ENCODE measurements around the gene FNIP1.
"Not testable (repeated sequence)": the region's sequence is repeated elsewhere in the genome, so short reads cannot be mapped to it uniquely, and the experiment has no call there.

FNIP1 gene

DNA sequence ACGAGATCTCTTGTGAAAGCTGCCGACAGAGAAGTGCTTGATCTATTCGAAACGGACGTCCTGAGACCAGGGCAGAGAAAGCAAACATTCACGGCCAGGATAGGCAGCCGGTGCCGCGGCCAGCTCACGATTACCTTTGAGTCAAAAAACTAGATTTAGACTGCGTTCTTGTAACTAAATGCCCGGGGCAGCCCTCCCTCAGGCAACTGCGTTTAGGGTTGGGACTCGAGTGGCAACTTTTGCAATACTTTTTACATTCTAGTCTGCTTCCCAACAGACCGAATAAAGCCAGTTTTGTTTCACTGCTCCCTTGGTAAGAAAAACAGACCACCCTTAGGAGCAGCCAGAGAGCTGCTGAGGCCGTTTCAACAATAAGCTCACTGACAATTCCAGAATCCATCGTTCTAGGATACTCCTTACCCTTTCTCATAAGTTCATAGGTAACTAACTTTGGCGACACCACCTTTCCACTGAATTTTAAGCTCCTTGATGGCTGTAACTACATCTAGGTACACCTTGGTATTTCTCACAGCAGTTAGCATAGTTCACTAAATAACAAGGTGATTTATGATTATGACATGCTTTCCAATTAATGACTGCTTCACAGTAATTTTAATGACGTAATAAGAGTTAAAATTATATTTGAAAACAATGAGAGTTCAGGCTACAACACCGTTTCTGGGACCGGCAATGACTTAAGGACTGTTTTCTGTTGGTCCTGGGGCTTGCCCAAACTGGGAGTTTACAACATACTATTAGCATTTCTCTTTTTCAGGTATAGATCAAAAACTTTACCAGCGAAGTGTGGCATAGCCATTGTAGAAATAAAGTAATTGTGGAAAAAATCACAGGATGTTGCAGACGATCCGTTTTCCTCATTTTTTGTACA, 160.9 kb downstream of the FNIP1 start:
- no peak for DNase-seq

DNA sequence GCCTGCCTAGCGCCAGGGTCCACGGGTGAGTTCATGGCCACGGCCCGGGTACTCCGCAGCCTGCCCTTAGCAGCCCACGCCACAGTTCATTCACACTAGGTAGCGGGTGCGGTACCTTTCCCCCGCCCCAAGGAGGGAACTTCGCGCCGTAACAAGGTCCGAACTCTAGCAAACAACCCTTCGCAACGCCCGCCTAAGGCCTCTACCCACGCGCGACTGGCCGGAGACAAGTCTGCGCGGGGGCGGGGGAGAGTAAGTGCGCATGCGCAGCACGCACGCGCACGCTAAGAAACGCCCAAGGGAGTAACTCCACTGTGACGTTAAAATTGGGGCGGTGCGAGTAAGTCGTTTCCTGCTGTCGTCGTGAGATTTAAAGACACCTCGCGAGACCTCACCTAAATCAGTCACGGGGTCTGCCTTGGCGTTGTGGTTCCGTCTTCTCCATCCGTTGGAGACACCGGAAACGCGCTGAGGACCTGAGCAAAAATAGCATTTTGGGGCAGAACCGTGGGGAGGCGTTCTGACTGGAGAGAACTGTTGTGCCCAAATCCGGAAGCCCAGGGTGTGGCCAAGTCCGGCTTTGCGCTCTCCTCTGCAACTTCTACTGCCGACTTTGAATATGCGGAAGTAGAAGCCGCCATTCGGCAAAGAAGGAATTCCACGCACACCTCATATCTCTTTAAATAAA, 161.7 kb downstream of the FNIP1 start, which contains the start of gene RAPGEF6:
Gene RAPGEF6 (minus strand): TSS at position 234 of the 688 bp plus-strand sequence. CDS start 199 bp downstream, at position 35.
- peak; percentile 94 for DNase-seq

DNA sequence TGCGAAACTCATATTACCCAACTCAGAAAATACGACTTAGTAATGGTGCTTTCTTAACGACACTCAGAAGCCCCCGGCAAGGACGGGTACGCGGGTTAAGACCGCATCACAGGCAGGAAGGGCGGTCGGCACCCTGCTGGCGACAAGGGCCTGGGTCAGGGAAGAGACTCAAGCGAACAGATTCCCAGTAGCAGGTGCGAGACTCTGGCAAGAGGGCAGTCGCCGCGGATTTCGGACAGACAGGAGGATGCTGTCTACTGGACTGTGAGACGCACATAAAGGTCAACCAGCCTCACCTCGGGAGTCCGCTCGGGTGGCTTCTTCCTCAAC, 162.2 kb downstream of the FNIP1 start:
- no peak for DNase-seq

DNA sequence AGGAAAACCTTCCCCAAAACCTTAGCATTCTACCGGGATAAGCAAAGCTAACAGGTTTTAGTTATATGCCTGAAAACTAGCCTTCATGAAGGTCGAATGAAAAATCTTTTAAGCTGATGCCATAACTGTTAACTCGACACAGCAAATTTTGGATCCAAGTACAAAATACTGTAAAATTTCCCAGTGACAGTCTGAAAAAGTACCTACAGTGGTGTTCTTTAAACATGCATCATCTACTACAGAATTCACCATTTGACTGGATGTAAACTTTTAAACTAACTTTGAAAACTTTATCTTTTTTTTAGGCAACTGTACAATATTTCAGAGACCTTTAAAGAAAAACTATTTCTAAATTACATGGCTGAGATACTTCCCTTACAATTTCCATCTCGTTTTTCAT, 162.6 kb downstream of the FNIP1 start:
- DNase-seq: no peak

DNA sequence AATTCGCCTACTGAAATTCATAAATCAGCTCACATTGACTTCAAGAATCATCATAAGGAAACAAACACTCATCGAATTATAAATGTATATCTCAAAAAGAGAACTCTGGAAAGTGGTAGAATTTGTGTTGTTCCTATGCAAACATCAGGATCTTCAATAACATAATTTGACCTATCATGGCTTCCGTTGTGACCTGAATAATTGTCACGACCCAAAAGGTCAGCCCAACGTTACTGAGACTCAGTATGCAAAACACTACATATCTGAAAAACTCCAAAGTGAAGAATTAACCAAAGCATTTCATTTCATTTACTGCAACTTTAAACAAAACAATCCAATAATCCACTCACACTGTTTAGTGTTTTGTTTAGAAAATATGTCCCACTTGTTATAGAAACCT, 163.0 kb downstream of the FNIP1 start:
- DNase-seq: no peak

DNA sequence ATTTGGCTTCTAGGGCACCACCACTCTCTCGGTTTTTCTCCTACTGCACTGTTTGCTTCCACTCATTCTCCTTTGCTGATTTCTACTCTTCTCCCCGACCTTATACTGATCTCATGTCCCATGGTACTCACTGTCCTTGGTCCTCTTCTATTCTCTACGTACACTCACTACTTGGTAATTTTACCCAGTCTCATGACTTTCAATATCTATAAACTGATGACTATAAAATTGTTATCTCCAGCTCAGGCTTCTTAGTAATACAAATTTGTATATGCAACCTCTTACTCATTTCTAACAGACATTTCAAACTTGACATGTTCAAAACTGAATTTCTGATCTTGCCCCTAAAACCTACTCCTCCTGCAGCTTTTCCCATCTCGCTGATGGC, 165.9 kb downstream of the FNIP1 start:
- DNase-seq: no peak

DNA sequence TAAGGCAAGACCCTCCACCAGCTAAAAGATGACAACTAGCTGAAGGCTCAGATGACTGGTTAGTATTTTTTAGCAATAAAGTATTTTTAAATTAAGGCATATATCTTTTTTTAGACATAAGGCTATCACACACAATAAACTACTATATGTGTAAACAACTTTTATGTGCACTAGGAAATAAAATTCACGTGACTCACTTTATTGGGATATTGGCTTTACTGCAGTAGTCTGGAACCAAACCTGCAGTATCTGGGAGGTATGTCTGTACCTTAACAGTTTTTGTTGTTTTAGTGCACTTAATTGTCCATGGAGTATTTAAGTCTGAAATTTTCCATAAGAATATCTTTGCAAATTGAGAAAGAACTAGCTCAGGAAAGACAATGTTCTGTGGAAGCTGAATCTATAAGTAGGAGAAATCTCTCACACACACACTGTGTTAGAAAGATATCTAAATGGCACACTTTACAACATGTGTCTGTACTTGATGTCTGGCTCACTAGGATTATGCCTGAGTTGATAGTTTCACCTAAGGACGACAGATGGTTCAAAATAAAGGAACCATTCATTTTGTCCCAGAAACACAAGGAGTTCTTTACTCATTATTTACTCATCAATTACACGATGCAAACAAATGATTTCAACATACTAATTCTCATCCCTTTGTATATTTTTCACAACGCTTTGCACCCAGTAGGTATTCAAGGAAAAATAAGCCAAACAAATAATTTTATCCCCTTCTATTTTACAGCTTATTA, 166.4 kb downstream of the FNIP1 start:
- DNase-seq: no peak

DNA sequence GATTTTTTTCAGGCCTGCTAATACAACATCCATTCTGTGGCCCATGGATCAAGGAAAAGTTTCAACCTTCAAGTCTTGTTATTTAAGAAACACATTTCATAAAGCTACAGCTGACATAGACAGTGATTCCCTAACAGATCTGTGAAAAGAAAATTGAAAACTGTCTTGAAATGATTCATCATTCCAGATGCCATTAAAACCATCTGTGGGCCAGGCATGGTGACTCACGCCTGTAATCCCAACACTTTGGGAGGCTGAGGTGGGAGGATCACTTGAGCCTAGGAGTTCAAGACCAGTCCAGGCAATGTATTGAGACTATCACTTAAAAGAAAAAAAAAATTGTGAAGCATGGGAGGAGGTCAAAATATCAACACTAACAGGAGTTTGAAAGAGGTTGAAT, 167.8 kb downstream of the FNIP1 start:
- DNase-seq: no peak

DNA sequence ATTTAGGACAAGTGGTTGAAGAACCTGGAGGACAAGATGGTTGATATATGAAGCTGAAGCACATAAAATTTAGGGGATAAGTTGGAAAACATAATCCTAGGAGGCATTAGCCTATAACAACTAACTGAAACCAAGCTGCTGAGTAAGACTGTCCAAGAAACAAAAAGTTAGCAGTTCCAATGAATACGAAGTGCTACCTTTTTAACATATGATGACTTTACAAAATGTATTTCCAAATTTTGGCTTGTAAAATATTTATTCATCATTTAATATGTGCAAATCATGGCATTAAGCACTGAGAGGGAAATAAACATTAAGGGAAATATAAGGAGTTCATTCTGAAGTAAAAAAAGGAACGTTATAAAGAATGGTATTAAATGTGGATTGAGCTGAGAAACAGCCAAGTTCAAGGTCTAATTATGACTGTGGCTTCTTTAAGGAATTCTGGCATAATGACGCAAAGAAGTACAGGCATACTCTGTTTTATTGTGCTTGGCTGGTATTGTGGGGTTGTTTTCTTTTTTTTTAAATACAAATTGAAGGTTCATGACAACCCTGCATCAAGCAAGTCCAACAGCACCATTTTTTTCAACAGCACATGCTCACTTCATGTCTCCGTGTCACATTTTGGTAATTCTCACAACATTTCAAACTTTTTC, 169.5 kb downstream of the FNIP1 start:
- no peak for DNase-seq

DNA sequence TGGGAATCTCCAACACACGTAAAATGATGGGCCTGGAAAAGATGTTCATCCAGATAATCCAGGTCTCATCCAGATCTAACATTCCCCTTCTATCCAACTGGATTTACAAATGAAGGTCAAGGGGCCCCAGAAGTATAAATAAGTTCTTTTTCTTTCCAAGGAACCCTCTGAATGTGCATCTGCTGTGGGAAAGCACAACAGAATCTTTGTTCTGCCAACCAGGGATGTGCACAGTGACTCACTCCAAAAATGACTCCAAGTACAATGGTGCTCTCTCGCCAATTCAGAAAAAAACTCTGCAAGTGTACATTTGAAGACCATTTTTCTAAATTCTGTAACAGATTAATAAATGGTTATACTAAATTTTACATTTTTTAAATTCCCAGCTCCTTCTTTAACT, 174.2 kb downstream of the FNIP1 start:
- no peak for DNase-seq

DNA sequence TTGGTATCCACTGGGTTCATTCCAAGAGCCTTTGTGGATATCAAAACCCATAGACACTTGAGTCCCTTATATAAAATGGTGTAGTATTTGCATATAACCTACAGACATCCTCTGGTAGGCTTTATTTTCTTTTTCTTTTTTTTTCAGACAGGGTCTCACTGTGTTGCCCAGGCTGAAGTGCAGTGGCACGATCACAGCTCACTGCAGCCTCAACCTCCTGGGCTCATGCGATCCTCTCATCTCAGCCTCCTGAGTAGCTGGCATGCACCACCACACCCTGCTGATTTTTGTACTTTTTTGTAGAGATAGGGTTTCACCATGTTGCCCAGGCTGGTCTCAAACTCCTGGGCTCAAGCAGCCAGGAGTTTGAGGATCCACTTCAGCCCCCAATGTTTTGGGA, 175.7 kb downstream of the FNIP1 start:
- not testable (repeated sequence) for DNase-seq

DNA sequence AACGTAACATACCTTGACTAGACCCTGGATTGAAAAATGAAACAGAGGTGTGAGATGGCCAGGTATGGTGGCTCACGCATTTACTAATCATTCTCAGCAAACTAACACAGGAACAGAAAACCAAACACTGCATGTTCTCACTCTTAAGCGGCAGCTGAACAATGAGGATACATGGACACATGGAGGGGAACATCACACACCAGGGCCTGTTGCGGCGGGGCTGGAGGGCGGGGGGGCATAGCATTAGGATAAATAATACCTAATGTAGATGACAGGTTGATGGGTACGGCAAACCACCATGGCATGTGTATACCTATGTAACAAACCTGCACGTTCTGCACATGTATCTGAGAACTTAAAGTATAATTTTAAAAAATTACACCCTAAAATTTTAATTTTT, 177.7 kb downstream of the FNIP1 start:
- no peak for DNase-seq

DNA sequence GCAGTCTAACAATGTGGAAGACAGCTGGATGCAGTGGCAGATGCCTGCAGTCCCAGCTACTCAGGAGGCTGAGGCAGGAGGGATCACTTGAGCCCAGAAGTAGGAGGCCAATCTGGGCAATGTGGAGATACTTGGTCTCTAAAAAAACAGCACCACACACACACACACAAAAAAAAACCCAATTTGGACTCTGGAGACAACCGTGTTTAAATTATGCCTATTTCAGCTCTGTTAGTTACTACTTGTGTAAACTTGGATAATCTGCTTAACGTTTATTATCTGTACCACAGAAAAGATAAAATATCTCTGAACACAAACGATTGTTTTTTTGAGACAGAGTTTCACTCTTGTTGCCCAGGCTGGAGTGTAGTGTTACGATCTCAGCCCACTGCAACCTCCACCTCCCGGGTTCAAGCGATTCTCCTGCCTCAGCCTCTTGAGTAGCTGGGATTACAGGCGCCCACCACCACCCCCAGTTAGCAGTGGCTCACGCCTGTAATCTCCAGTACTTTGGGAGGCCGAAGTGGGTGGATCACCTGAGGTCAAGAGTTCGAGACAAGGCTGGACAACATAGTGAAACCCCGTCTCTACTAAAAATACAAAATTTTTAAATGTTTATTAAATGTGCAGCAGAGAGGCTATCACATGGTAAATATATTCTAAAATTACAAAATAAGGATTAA, 179.5 kb downstream of the FNIP1 start:
- no peak for DNase-seq

DNA sequence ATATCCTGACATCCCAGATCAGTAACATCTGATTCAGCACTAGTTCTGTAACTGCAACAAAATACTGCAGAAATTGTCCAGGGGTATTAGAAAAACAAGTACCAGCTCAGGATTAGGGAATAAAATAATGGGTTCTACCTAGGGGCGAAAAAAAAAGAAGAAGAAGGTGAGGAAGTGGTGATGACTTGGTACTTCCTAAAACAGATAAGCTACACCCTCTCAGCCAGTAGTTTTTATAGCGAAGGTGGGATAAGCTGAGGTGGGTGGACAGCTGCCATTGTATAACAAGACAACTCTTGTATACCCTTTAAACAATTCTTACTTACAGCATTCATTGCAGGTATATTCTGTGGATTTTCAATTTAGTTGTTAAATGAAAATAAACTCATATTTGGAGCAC, 180.9 kb downstream of the FNIP1 start:
- DNase-seq: no peak

DNA sequence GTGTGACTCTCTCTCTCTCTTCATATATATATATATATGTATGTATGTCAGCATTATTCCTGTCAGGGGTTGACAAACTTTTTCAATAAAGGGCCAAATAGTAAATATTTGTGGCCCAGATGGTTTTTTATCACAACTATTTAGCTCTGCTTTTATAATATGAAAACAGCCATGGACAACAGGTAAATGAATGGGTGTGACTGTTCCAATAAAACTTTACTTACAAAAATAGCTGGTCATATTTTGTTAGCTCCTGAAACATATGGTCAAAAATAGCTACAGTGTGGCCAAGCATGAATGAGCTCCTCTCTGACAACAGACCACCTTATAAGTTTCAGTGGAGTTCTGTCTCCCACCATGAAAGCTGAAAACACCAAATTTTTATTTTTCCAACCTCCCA, 183.4 kb downstream of the FNIP1 start:
- no peak for DNase-seq

DNA sequence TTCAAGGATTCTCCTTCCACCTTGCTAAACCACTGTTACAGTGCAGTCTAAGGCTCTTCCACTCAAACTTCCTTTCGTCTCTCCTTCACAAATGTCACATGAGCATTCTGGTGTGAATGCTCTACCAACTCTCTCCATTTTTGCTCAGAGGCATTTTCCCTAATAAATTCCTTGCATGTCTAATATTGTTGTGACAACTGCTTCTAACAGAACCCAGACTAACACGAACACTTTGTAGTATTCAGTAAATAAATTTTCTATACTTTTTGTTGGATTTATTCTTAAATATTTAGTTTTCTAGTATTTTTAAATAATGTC, 185.8 kb downstream of the FNIP1 start:
- no peak for DNase-seq

DNA sequence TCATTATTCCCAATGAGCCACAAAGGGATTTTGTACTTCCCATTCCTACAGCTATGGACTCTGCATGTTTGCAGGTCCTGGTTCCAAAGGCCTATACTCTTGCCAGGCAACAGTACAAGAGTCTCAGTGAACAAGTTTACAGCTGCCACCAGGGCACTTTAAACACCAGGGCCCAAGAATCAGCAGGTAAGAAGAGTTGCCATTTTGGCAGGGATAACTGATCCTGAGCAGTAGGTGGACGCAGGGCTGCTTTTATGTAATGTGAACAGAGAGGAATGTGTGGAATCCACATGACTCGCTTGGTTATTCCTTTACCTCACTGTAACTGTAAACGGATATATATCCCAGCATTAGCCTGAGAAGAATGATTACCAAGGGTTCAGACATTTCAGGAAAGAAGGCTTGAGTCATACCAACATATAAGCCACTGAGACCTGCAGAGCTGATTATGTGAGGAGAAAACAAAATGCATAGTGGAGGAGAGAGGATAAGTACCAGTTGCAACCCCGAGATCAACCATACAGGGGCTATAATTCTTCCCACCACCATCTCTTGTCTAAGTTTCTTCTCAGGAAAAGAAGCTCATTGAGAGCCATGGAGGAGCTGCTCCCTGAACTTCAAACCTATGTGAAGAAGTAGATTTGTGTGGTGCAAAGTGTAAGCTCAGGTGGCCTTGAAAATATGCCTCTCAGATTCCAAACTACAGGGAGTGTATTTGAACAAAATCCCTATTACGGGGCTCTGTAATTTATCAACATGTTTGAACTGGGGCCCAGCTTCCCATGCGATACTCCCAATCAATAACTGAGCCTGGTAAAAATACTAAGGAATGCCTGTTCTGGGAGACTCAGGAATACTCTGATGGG, 186.4 kb downstream of the FNIP1 start:
- DNase-seq: no peak

DNA sequence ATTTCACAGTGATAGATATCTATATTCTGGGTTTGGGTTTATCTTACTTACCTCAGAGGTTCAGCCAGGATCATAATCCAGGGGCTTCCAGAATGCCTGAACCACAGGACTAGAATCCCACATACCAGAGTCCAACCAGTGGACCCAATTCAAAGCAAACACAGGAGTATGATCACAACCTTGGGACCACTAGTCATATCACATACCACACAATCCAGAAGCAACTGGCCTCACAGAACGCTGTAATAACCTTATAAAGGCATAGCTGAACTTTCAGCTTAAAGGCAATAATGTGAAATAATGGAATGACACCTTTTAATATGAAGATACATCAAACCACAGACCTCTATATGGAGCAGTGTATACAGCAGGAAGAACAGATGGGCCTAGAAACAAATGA, 187.0 kb downstream of the FNIP1 start:
- DNase-seq: no peak

DNA sequence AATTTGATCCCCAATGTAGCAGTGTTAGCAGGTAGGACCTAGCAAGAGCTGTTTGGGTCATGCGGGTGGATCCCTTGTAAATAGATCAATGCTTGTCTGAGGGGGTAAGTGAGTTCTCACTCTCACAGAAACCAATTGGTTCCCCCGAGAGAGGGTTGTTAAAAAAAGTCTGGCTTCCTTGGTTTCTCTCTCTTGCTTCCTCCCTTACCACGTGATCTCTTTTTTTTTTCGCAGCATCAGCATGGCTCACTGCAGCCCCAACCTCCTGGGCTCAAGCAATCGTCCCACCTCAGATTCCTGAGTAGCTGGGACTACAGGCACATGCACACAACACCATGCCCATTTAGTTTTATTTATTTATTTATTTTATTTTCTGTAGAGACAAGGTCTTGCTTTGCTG, 188.2 kb downstream of the FNIP1 start:
- no peak for DNase-seq

DNA sequence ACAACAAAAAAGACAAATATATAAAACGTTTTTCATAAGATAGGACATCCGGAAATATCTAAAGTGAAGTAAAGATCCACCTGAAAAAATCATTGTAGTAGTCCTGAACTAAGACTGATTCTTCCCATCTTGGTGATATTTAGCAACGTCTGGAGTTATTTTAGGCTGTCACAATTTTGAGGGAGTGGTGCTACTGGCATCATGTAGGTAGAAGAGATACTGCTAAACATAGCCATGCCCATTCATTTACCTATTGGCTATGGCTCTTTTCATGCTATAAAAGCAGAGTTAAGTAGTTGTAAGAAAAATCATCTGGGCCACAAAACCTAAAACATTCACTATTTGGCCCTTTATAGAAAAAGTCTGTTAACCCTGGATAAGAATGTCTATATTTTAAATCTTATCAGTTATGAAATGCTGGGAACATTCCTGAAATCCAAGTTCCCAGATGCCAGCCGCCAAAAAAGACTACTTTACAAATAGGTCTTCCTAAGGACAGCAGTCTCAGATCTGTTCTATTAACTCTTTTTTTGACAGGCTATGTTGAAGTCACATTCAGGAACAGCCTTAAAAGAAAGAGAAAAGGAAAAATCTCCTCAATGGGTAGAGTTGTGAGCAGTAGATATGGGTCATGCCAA, 188.8 kb downstream of the FNIP1 start:
- DNase-seq: no peak

DNA sequence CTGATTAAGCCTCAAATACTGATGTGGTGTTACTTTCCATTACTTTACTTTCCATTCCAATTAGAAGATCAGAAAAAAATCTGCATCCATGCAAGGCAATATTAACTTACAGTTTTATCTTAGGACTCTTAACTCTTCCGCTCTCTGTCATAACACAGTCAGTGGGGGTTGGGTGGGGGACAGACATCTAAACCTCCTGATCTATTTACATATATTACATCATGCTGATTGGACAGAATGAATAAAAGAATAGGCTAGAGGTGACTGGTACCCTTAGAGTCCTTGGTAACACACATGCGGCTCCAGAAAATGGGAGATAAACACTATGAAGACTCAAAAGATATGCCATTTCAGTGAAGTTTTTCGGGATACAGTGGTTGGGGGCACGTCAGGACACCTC, 189.4 kb downstream of the FNIP1 start:
- DNase-seq: no peak

Data from activated CD4-positive, CD25-positive, alpha-beta regulatory T cell treated with anti-CD3 and anti-CD28 coated beads, Interleukin-2, amount 50 U/mL, for 72 hours (primary cell).